ENCODE measurements around the gene CYYR1.

GRCh38 chr21:26572702-26573381 lies at the start of gene CYYR1:
- TF ChIP-seq POLR2A (IDR thresholded peaks at IDR 0.05; ENCODE audit: low read depth, low read length) (no peak), POLR2AphosphoS5 (IDR thresholded peaks at IDR 0.05; ENCODE audit: low read depth, low read length) (no peak), TAF1 (IDR thresholded peaks at IDR 0.05; ENCODE audit: borderline replicate concordance, low read depth, low read length) (no peak)

Measured in GM12892 (cell line).